NT2/D1 (cell line): ENCODE data around the gene ARHGAP12.

Source experiments
- SUZ12 ChIP-seq: IDR thresholded peaks from 2 replicates; pipeline ENCODE4 v1.6.1; 2011; ENCODE audit not compliant: insufficient read length, insufficient read depth; ENCODE audit errors: extremely low read depth
- YY1 ChIP-seq: IDR thresholded peaks from 2 replicates; pipeline ENCODE4 v1.6.1; 2011; ENCODE audit not compliant: insufficient read length, insufficient read depth
- ZNF274 ChIP-seq: IDR thresholded peaks from 2 replicates; pipeline ENCODE4 v1.6.1; 2011; ENCODE audit warnings: mild to moderate bottlenecking, low read depth, low read length

DNA sequence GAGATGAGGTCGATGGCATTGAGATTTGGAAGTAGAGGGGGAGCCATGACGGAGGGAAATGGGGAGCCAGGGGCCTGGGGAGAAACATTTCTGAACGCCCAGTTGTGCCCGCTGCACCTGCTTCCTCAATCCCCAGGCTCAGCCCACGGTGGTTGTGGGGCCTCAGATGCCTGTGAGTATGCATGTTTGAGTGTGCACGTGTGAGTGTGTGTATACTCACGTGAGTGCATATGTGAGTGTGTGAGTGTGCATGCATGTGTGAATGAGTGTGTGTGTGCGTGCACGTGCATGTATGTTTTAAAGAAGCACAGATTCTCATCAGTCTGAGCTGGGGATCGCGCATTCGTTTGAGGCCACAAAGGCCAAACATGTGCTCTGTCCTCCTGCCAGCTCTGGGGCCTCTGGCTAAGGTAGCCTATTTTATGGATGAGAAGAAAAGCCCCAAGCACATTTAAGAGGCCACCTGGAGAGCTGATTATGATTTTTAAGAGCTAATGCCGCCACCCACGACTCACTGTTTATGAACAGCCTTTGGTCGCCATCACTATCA, 154.8 kb downstream of the ARHGAP12 start:
- TF ChIP-seq ZNF274 (no peak), YY1 (no peak), SUZ12 (no peak)
